ENCODE data around the gene PPP1R13B.

GRCh38 chr14:103828315-103828967 is 18.9 kb downstream of the PPP1R13B start:
- TF ChIP-seq CTCF (IDR thresholded peaks at IDR 0.05) = no peak
- TF ChIP-seq EP300 (IDR thresholded peaks at IDR 0.05) = no peak
- TF ChIP-seq POLR2A (IDR thresholded peaks at IDR 0.05) = no peak
